ENCODE measurements around the gene CCDC39.

The CCDC39 gene

GRCh38 chr3:180680097-180680430, 775 bp upstream of the CCDC39 start:
- H3K36me3 ChIP-seq (replicated peaks in 1 of 2; ENCODE audit: control insufficient read depth in 2 of 2, insufficient read depth in 2 of 2, low read length in 2 of 2): no peaks in the 10 kb centered on the region
- peaks cover 0 to 21% (median 8%) of the 10 kb centered on the region in 3 experiments for H3K27me3 ChIP-seq (ENCODE audit: control insufficient read depth in 3 of 3, insufficient read depth in 3 of 3, low read depth in 1 of 3, low read length in 3 of 3)
- H3K18ac ChIP-seq (ENCODE audit: low read length): no peak overlapping the region
- no peak overlapping the region for H3K14ac ChIP-seq (ENCODE audit: low read length)
- peak overlapping the region; percentile 76 to 80 for H3K4me3 ChIP-seq (ENCODE audit: low read length in 2 of 2)
- peak overlapping the region; percentile 79 for H3K4me2 ChIP-seq (ENCODE audit: insufficient read depth, low read length, poor library complexity, severe bottlenecking)
- H3K4ac ChIP-seq (ENCODE audit: low read length): no peak overlapping the region
- WGBS, 2 donors (ENCODE audit: extremely low coverage in 2 of 2, insufficient read length in 2 of 2, insufficient replicate concordance in 1 of 2): no CpG with 5 or more reads among the region's 7 CpGs
- H3K9me3 ChIP-seq (replicated peaks in 1 of 2; ENCODE audit: control insufficient read depth in 2 of 2, insufficient read depth in 1 of 2, low read depth in 1 of 2, low read length in 2 of 2): no peaks in the 10 kb centered on the region
- no peak overlapping the region for H2BK12ac ChIP-seq (ENCODE audit: low read length)
- H2BK5ac ChIP-seq (ENCODE audit: low read length): no peak overlapping the region
- H2BK15ac ChIP-seq (ENCODE audit: low read length): no peak overlapping the region
- H3K9ac ChIP-seq (ENCODE audit: low read depth, low read length, poor library complexity): no peak overlapping the region
- no peak overlapping the region for H4K91ac ChIP-seq (ENCODE audit: low read depth, low read length, poor library complexity)
- peaks cover 0 to 3% of the 10 kb centered on the region in 2 donors for H3K4me1 ChIP-seq (ENCODE audit: control insufficient read depth in 2 of 2, insufficient read depth in 1 of 2, low read depth in 1 of 2, low read length in 2 of 2)
- no peaks in the 10 kb centered on the region for H3K79me1 ChIP-seq (ENCODE audit: low read depth, low read length)
- H2BK120ac ChIP-seq (ENCODE audit: low read depth, low read length): no peak overlapping the region
- DNase-seq (ENCODE audit: low spot score): no peak
- peak overlapping the region; percentile 98 for H2AFZ ChIP-seq (ENCODE audit: low read length)
- no peak overlapping the region for H2AK5ac ChIP-seq (ENCODE audit: low read depth, low read length)
- H3K23ac ChIP-seq (ENCODE audit: low read depth, low read length, poor library complexity): no peak overlapping the region
- no peak overlapping the region for H4K8ac ChIP-seq (ENCODE audit: low read depth, low read length)
- H3K27ac ChIP-seq (replicated peaks; ENCODE audit: low read length): no peak overlapping the region

GRCh38 chr3:180678231-180678630, 1.1 kb downstream of the CCDC39 start:
- WGBS, 2 donors (ENCODE audit: extremely low coverage in 2 of 2, insufficient read length in 2 of 2, insufficient replicate concordance in 1 of 2): no CpG with 5 or more reads among the region's 8 CpGs
- no peak overlapping the region for H2BK12ac ChIP-seq (ENCODE audit: low read length)
- H3K27me3 ChIP-seq (ENCODE audit: control insufficient read depth in 3 of 3, insufficient read depth in 3 of 3, low read depth in 1 of 3, low read length in 3 of 3): peaks cover 0 to 20% (median 8%) of the 10 kb centered on the region in 3 experiments
- no peak overlapping the region for H3K4ac ChIP-seq (ENCODE audit: low read length)
- no peak overlapping the region for H3K4me2 ChIP-seq (ENCODE audit: insufficient read depth, low read length, poor library complexity, severe bottlenecking)
- H2BK15ac ChIP-seq (ENCODE audit: low read length): no peak overlapping the region
- no peaks in the 10 kb centered on the region for H3K79me1 ChIP-seq (ENCODE audit: low read depth, low read length)
- H3K18ac ChIP-seq (ENCODE audit: low read length): no peak overlapping the region
- no peak overlapping the region for H2BK5ac ChIP-seq (ENCODE audit: low read length)
- H3K9me3 ChIP-seq (replicated peaks in 1 of 2; ENCODE audit: control insufficient read depth in 2 of 2, insufficient read depth in 1 of 2, low read depth in 1 of 2, low read length in 2 of 2): no peaks in the 10 kb centered on the region
- no peak overlapping the region for H3K9ac ChIP-seq (ENCODE audit: low read depth, low read length, poor library complexity)
- DNase-seq (ENCODE audit: low spot score): no peak
- no peak overlapping the region for H4K91ac ChIP-seq (ENCODE audit: low read depth, low read length, poor library complexity)
- H3K4me1 ChIP-seq (ENCODE audit: control insufficient read depth in 2 of 2, insufficient read depth in 1 of 2, low read depth in 1 of 2, low read length in 2 of 2): no peaks in the 10 kb centered on the region
- no peak overlapping the region for H3K27ac ChIP-seq (replicated peaks; ENCODE audit: low read length)
- no peak overlapping the region for H2BK120ac ChIP-seq (ENCODE audit: low read depth, low read length)
- H3K36me3 ChIP-seq (replicated peaks in 1 of 2; ENCODE audit: control insufficient read depth in 2 of 2, insufficient read depth in 2 of 2, low read length in 2 of 2): no peaks in the 10 kb centered on the region
- no peak overlapping the region for H2AK5ac ChIP-seq (ENCODE audit: low read depth, low read length)
- no peak overlapping the region for H3K4me3 ChIP-seq (ENCODE audit: low read length in 2 of 2)
- H2AFZ ChIP-seq (ENCODE audit: low read length): no peak overlapping the region
- no peak overlapping the region for H3K23ac ChIP-seq (ENCODE audit: low read depth, low read length, poor library complexity)
- H4K8ac ChIP-seq (ENCODE audit: low read depth, low read length): no peak overlapping the region
- no peak overlapping the region for H3K14ac ChIP-seq (ENCODE audit: low read length)

- Histone ChIP-seq H2BK120ac (ENCODE audit: low read depth, low read length) (no peak overlapping the region), H4K8ac (ENCODE audit: low read depth, low read length) (no peak overlapping the region), H2AK5ac (ENCODE audit: low read depth, low read length) (no peak overlapping the region), H2AFZ (ENCODE audit: low read length) (no peak overlapping the region), H3K9me3 (replicated peaks in 1 of 2; ENCODE audit: control insufficient read depth in 2 of 2, insufficient read depth in 1 of 2, low read depth in 1 of 2, low read length in 2 of 2) (no peaks in the 10 kb centered on the region), H3K36me3 (replicated peaks in 1 of 2; ENCODE audit: control insufficient read depth in 2 of 2, insufficient read depth in 2 of 2, low read length in 2 of 2) (no peaks in the 10 kb centered on the region), H3K27ac (replicated peaks; ENCODE audit: low read length) (no peak overlapping the region), H3K4me3 (ENCODE audit: low read length in 2 of 2) (no peak overlapping the region), H3K9ac (ENCODE audit: low read depth, low read length, poor library complexity) (no peak overlapping the region), H3K18ac (ENCODE audit: low read length) (no peak overlapping the region), H3K23ac (ENCODE audit: low read depth, low read length, poor library complexity) (no peak overlapping the region), H2BK12ac (ENCODE audit: low read length) (no peak overlapping the region), H3K4ac (ENCODE audit: low read length) (no peak overlapping the region), H3K27me3 (ENCODE audit: control insufficient read depth in 3 of 3, insufficient read depth in 3 of 3, low read depth in 1 of 3, low read length in 3 of 3) (peaks cover 0 to 4% (median 0%) of the 10 kb centered on the region in 3 experiments), H3K4me1 (ENCODE audit: control insufficient read depth in 2 of 2, insufficient read depth in 1 of 2, low read depth in 1 of 2, low read length in 2 of 2) (no peaks in the 10 kb centered on the region), H3K79me1 (ENCODE audit: low read depth, low read length) (no peaks in the 10 kb centered on the region), H3K14ac (ENCODE audit: low read length) (no peak overlapping the region), H4K91ac (ENCODE audit: low read depth, low read length, poor library complexity) (no peak overlapping the region), H2BK15ac (ENCODE audit: low read length) (no peak overlapping the region), H2BK5ac (ENCODE audit: low read length) (no peak overlapping the region), H3K4me2 (ENCODE audit: insufficient read depth, low read length, poor library complexity, severe bottlenecking) (no peak overlapping the region)
- no CpG with 5 or more reads among the region's 2 CpGs for WGBS, 2 donors (ENCODE audit: extremely low coverage in 2 of 2, insufficient read length in 2 of 2, insufficient replicate concordance in 1 of 2)
- DNase-seq (ENCODE audit: low spot score): no peak
Observed at GRCh38 chr3:180661444-180661843, 17.8 kb downstream of the CCDC39 start.

DNA sequence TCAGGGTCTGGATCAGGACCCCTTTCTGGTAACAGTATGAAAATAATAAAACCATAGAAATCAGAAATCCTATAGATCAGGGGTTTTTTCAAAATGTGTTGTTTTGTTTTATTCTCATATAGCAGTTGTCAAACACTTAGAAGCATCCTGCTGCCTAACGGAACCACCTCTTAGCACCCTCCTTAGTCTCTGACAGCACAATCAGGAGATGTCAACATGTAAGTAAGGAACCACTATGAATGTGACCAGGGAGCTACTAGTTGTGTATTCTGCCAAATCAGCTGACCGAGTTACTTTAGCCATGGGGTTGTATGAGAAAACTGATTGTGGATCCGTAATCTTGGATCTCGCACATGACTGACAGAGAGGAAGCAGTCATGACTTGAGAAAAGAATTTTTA, 22.2 kb downstream of the CCDC39 start:
- no peak overlapping the region for H4K91ac ChIP-seq (ENCODE audit: low read depth, low read length, poor library complexity)
- DNase-seq (ENCODE audit: low spot score): no peak

More for the DNA sequence above, 22.2 kb downstream of the CCDC39 start:
- Histone ChIP-seq H3K18ac (ENCODE audit: low read length) (no peak overlapping the region), H2AFZ (ENCODE audit: low read length) (no peak overlapping the region), H3K36me3 (replicated peaks in 1 of 2; ENCODE audit: control insufficient read depth in 2 of 2, insufficient read depth in 2 of 2, low read length in 2 of 2) (no peaks in the 10 kb centered on the region), H2BK15ac (ENCODE audit: low read length) (no peak overlapping the region), H3K14ac (ENCODE audit: low read length) (no peak overlapping the region), H3K79me1 (ENCODE audit: low read depth, low read length) (no peaks in the 10 kb centered on the region), H2BK5ac (ENCODE audit: low read length) (no peak overlapping the region), H2AK5ac (ENCODE audit: low read depth, low read length) (no peak overlapping the region), H3K4me3 (ENCODE audit: low read length in 2 of 2) (no peak overlapping the region), H3K9me3 (replicated peaks in 1 of 2; ENCODE audit: control insufficient read depth in 2 of 2, insufficient read depth in 1 of 2, low read depth in 1 of 2, low read length in 2 of 2) (no peaks in the 10 kb centered on the region), H3K4ac (ENCODE audit: low read length) (no peak overlapping the region), H3K27ac (replicated peaks; ENCODE audit: low read length) (no peak overlapping the region), H3K27me3 (ENCODE audit: control insufficient read depth in 3 of 3, insufficient read depth in 3 of 3, low read depth in 1 of 3, low read length in 3 of 3) (peaks cover 0 to 7% (median 0%) of the 10 kb centered on the region in 3 experiments), H3K9ac (ENCODE audit: low read depth, low read length, poor library complexity) (no peak overlapping the region), H4K8ac (ENCODE audit: low read depth, low read length) (no peak overlapping the region), H3K23ac (ENCODE audit: low read depth, low read length, poor library complexity) (no peak overlapping the region), H3K4me1 (ENCODE audit: control insufficient read depth in 2 of 2, insufficient read depth in 1 of 2, low read depth in 1 of 2, low read length in 2 of 2) (no peaks in the 10 kb centered on the region), H2BK120ac (ENCODE audit: low read depth, low read length) (no peak overlapping the region), H2BK12ac (ENCODE audit: low read length) (no peak overlapping the region), H3K4me2 (ENCODE audit: insufficient read depth, low read length, poor library complexity, severe bottlenecking) (no peak overlapping the region)
- WGBS, 2 donors (ENCODE audit: extremely low coverage in 2 of 2, insufficient read length in 2 of 2, insufficient replicate concordance in 1 of 2): no CpG with 5 or more reads among the region's 4 CpGs
